Metanephros (tissue), 2 donors: Measurements from ENCODE around the gene ZNF740. TPM values are rescaled to one million over a fixed set of nuclear protein-coding genes. Genes with fewer than 3 reads are reported as not detected.

Source experiments
- small RNA-seq: library from RNA; depleted of rRNA; stranded (forward); fragments of <200 nt; gene quantifications from one replicate; pipeline ENCODE3, GENCODE V24; 2014; ENCODE audit warnings: low replicate concordance
- total RNA-seq: library from RNA; depleted of rRNA; stranded (reverse); fragments of >200 nt; gene quantifications from one replicate; pipeline ENCODE4 v1.2.3, GENCODE V29; 2014

ZNF740 gene, protein sequence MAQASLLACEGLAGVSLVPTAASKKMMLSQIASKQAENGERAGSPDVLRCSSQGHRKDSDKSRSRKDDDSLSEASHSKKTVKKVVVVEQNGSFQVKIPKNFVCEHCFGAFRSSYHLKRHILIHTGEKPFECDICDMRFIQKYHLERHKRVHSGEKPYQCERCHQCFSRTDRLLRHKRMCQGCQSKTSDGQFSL
- 27.2 TPM for total RNA-seq

DNA sequence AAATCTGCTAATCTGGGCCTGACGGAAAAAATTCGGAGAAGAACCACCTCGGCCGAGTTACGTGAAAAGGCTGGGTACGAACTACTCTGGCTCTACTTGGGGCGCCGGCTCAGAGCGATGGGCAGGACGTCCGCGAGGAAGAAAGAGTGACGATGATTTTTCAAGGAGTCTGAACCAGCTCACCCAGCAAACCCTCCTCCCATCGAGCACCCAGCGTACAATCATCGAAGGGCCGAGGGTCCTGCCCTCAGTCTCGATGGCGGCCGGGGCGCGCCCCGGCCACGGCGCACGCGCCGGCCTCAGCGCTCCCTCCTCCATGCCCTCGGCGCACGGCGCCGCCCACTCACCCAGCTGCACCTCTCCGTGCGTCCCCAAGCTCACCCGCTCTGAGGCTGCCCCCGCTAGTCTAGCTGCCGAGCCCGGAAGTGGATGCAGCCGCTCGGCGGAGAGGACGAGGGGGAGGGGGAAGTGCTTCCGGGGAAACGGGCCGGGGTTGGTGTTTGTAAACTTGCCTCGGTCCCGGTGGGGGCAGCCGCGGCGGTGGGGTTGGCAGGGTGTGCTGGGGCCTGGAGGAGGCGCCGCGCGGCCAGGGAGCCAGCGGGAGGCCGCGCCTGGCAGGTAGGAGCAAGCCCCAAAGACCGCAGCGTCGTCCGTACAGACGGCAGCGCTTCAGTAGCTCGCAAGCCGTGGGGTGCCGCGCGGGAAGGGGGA, at the start of gene ZNF740, which contains the start of gene CSAD:
ZNF740 (plus strand) TSS at position 503 of the 711 bp plus-strand sequence. CDS start 1,262 bp downstream, outside the sequence.
CSAD (minus strand) TSS at position 706 of the 711 bp plus-strand sequence. CDS start 7,455 bp downstream, outside the sequence.

DNA sequence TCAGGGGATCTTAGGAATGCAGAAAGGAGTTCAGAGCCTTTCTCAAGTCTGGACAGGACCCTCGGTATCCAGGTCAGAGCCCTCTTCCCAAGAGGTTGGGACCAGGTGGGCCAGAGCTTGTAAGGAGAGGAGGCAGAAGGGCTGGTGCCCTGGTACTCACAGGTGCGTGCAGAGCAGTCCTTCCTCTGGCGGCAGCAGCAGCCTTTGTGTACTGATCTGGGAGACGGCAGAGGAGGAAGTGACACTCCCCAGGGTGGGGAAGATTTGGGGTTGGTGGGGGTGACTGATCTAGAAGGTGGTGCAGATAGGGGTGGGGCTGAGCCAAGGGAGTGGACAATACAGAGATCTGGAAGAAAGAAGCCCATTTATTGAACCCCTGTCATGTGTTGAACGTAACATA, 26.5 kb downstream of the ZNF740 start, which contains the start of gene ITGB7:
ITGB7 (minus strand) TSS at position 210 of the 400 bp plus-strand sequence. CDS start 6,808 bp downstream, outside the sequence.

DNA sequence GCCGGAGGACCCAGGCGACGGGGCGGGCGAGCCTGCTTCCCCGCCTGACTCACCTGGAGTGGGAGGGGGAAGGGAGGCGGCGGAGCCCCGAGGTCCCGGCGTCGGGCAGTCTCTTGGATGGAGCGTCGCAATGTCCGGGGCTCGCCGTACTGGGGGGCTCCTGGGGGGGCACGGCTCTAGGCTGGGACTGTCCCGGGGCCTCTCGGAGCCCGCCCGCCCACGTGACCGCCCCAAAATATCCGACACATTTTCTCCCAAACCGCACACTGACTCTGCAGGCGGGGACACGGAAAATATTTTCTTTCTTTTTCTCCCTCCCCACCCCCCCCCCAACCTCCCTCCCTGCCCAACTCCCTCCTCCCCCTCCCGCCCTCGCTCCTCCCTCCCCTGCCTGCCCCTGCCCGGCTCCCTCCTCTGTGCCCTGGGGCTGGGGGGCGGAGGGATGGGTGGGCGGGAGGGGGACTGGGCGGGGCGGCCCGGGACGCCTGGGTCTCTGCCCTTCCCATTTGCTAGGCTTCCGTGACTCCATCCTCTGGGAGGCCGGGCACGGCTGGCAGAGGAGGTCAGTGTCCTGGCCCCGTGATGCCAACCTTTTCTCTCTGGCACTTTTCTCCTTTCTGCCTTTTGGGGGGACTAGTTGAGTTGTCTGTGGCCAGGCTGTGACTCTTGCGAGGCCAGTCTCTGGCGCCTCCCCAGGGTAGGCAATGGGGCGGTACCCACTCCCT, 51.6 kb downstream of the ZNF740 start, which contains the start of gene RARG:
RARG (minus strand) TSS at position 289 of the 725 bp plus-strand sequence. CDS start 4,664 bp downstream, outside the sequence.

Small RNA genes lying within 50 kb of the gene (small RNA-seq; reads per million reads assigned to genes)
- gene HIGD1AP1 (not detected), gene RNU6-333P (not detected)

Other genes starting within 250 kb of the ZNF740 start
- 109 TPM for gene KRT18, start 231.6 kb upstream of the ZNF740 start, total RNA-seq
- 612 TPM for gene EIF4B, start 174.3 kb upstream of the ZNF740 start, total RNA-seq
- gene TNS2, start 130.7 kb upstream of the ZNF740 start, total RNA-seq, result 106 TPM
- gene SPRYD3, start 101.3 kb upstream of the ZNF740 start, total RNA-seq, result 15.9 TPM
- 32.1 TPM for gene IGFBP6, start 83.1 kb upstream of the ZNF740 start, total RNA-seq
- 0.41 TPM for gene SOAT2, start 77.2 kb upstream of the ZNF740 start, total RNA-seq
- 74.5 TPM for gene CSAD, start 203 bp downstream of the ZNF740 start, total RNA-seq
- gene ITGB7, start 26.5 kb downstream of the ZNF740 start, total RNA-seq, result 3.7 TPM
- 38.4 TPM for gene RARG, start 51.5 kb downstream of the ZNF740 start, total RNA-seq
- 9.9 TPM for gene ESPL1, start 87.6 kb downstream of the ZNF740 start, total RNA-seq
- 462 TPM for gene PFDN5, start 114.8 kb downstream of the ZNF740 start, total RNA-seq
- gene MYG1, start 119.0 kb downstream of the ZNF740 start, total RNA-seq, result 36.9 TPM
- gene AAAS, start 140.9 kb downstream of the ZNF740 start, total RNA-seq, result 57.4 TPM
- gene SP7, start 155.6 kb downstream of the ZNF740 start, total RNA-seq, result 0.23 TPM
- 67.6 TPM for gene SP1, start 199.5 kb downstream of the ZNF740 start, total RNA-seq
- 0.47 TPM for gene AMHR2, start 243.1 kb downstream of the ZNF740 start, total RNA-seq